NT2/D1 (cell line): Measurements from ENCODE around the gene EXD1.

Experiments used
- DNase-seq: peaks from one replicate; pipeline ENCODE4 v3.0.0-alpha.2; 2011; ENCODE audit warnings: low read depth, low spot score
- H3K27me3 ChIP-seq: 2 replicates; pipeline ENCODE4 v1.6.0; 2011; ENCODE audit warnings: mild to moderate bottlenecking; ENCODE audit not compliant: insufficient read length, insufficient read depth
- H3K36me3 ChIP-seq: 2 replicates; pipeline ENCODE4 v1.6.1; 2011; ENCODE audit warnings: mild to moderate bottlenecking, low read length, mixed read lengths; ENCODE audit not compliant: insufficient read depth, insufficient read length
- H3K4me1 ChIP-seq: 2 replicates; pipeline ENCODE4 v1.5.1; 2011; ENCODE audit not compliant: insufficient read depth, insufficient read length
- H3K4me3 ChIP-seq: 2 replicates; pipeline ENCODE4 v1.5.1; 2011; ENCODE audit warnings: low read depth; ENCODE audit not compliant: insufficient read length
- H3K9ac ChIP-seq: 2 replicates; pipeline ENCODE4 v1.6.0; 2011; ENCODE audit warnings: low read depth; ENCODE audit not compliant: insufficient read length
- H3K9me3 ChIP-seq: 2 replicates; pipeline ENCODE4 v1.5.1; 2011; ENCODE audit warnings: mild to moderate bottlenecking, low read length; ENCODE audit not compliant: insufficient read depth
- SUZ12 ChIP-seq: IDR thresholded peaks from 2 replicates; pipeline ENCODE4 v1.6.1; 2011; ENCODE audit not compliant: insufficient read length, insufficient read depth; ENCODE audit errors: extremely low read depth
- YY1 ChIP-seq: IDR thresholded peaks from 2 replicates; pipeline ENCODE4 v1.6.1; 2011; ENCODE audit not compliant: insufficient read length, insufficient read depth
- ZNF274 ChIP-seq: IDR thresholded peaks from 2 replicates; pipeline ENCODE4 v1.6.1; 2011; ENCODE audit warnings: mild to moderate bottlenecking, low read depth, low read length

Gene EXD1

DNA sequence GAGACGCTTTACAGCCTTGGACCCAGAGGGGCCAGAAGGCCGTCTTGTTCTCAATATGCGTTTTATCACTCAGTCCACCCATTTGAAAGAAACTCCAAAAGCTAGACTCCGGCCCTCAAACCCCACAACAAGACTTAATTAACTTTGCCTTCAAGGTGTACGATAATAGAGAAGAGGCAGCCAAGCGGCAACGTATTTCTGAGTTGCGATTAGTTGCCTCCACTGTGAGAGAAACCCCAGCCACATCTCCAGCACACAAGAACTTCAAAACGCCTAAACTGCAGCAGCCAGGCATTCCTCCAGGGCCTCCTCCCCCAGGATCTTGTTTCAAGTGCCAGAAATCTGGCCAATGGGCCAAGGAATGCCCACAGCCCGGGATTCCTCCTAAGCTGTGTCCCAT is 97.1 kb downstream of the EXD1 start:
- H3K9me3 ChIP-seq = no peaks in the 10 kb centered on the region
- H3K9ac ChIP-seq = no peak overlapping the region
- TF ChIP-seq YY1 (no peak), ZNF274 (no peak), SUZ12 (no peak)
- H3K4me1 ChIP-seq = no peaks in the 10 kb centered on the region
- no peaks in the 10 kb centered on the region for H3K36me3 ChIP-seq
- H3K4me3 ChIP-seq = no peak overlapping the region
- no peaks in the 10 kb centered on the region for H3K27me3 ChIP-seq
- no peak for DNase-seq
